GM10248 (cell line): ENCODE data around the gene IL17A.
"Not testable (repeated sequence)": the region's sequence is repeated elsewhere in the genome, so short reads cannot be mapped to it uniquely, and the experiment has no call there.

ENCODE experiments used
- CTCF ChIA-PET: fragments of 300-600 bp; sonication (Branson Sonifier 250); formaldehyde crosslinking; extraction: SDS; loops from one replicate; lab custom pipeline; 2021; ENCODE audit warnings: antibody characterized with exemption; lab: Yijun Ruan, JAX
- POLR2A ChIA-PET: fragments of 350-650 bp; sonication (Branson Sonifier 250); formaldehyde crosslinking; extraction: SDS; loops from one replicate; lab custom pipeline; 2020; ENCODE audit warnings: antibody characterized with exemption; lab: Yijun Ruan, JAX
- DNase-seq: peaks from one replicate; pipeline ENCODE4 v3.0.0; 2012; ENCODE audit errors: extremely low spot score
- TF ChIP-seq, protein P1 (sequence below): IDR thresholded peaks from 2 replicates; pipeline ENCODE4 v1.5.1; 2012; ENCODE audit warnings: mild to moderate bottlenecking, low read depth; ENCODE audit errors: extremely low read depth, missing control alignments, control extremely low read depth

IL17A gene

DNA sequence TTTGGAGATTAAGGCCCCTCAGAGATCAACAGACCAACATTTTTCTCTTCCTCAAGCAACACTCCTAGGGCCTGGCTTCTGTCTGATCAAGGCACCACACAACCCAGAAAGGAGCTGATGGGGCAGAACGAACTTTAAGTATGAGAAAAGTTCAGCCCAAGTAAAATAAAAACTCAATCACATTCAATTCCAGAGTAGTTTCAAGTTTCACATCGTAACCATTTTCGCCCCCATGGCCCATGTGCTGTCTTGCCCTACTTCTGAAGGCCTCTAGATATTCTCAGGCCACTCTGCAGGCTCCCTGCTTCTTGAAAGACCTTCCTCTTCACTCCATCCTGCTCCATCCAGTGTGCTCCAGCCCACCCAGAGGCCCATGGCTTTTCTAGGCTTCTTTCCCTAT is 4.2 kb downstream of the IL17A start:
- ChIA-PET POLR2A (no interaction called here), CTCF (interaction anchor here (0.6 kb wide), 1 partner anchor 80 kb away, joined by 3 read pairs; no protein-coding TSS in a partner anchor)
- TF ChIP-seq, protein P1, sequence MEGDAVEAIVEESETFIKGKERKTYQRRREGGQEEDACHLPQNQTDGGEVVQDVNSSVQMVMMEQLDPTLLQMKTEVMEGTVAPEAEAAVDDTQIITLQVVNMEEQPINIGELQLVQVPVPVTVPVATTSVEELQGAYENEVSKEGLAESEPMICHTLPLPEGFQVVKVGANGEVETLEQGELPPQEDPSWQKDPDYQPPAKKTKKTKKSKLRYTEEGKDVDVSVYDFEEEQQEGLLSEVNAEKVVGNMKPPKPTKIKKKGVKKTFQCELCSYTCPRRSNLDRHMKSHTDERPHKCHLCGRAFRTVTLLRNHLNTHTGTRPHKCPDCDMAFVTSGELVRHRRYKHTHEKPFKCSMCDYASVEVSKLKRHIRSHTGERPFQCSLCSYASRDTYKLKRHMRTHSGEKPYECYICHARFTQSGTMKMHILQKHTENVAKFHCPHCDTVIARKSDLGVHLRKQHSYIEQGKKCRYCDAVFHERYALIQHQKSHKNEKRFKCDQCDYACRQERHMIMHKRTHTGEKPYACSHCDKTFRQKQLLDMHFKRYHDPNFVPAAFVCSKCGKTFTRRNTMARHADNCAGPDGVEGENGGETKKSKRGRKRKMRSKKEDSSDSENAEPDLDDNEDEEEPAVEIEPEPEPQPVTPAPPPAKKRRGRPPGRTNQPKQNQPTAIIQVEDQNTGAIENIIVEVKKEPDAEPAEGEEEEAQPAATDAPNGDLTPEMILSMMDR: no peak
- no peak for DNase-seq

DNA sequence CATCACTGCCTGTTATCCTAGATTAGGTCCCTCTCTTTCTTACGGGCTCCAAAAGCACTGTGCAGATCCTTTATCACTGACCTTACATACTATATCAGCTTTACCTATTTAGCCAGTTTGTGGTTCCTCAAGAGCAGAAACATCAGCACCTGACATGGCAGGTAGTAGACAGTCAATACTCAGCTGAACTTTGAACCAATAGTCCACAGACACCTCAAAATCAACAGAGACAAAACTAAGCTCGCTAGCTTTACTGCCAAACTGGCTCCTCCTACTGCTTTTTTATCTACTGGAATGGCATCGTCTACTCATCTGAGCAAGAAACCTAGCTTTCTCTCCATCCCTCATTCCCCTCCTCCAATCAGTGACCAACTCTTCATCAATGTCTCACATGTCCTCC is 5.6 kb downstream of the IL17A start:
- DNase-seq: no peak
- CTCF ChIA-PET: interaction anchor here (1.0 to 1.4 kb wide), 3 partner anchors 17 to 72 kb away, joined by 3 to 7 read pairs (median 4); no protein-coding TSS in a partner anchor
- POLR2A ChIA-PET: no interaction called here
- TF ChIP-seq, protein P1: no peak

DNA sequence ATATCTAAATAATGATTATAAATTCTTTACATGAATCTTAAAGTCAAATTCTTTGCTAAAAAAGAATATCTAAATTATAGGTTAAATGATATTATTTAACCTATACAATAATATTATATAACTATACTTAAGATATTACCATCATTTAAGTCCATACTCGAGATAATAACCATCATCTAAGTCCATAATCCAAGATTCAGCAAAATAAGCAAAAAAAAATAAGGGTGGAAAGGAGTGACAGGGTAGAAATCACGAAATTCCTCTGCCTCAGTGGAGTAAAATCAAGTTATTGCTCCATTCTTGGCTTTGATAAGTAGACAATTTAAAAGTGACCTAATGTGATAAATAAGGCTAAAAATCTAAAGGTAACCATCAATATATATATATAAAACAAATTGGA is 9.7 kb downstream of the IL17A start:
- TF ChIP-seq, protein P1: no peak
- DNase-seq: no peak
- ChIA-PET CTCF (no interaction called here), POLR2A (no interaction called here)

DNA sequence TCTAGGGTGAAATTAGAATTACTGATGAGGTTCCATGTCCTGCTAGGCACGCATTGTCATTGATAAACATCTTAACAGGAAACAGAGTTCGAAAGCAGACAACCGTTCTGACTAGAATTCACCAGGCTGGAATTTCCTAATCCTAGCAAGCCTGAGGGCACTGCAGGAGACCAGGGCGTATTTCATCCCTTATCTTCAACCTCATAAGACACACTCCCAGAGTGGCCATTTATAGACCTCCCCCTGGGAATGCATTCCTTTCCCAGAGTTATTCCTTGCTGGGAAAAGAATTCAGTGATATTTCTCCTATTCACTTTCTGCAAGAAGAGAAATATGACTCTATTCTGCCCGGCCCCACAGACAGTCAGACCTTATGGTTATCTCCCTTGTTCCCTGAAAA is 13.9 kb downstream of the IL17A start:
- CTCF ChIA-PET: not testable (repeated sequence)

DNA sequence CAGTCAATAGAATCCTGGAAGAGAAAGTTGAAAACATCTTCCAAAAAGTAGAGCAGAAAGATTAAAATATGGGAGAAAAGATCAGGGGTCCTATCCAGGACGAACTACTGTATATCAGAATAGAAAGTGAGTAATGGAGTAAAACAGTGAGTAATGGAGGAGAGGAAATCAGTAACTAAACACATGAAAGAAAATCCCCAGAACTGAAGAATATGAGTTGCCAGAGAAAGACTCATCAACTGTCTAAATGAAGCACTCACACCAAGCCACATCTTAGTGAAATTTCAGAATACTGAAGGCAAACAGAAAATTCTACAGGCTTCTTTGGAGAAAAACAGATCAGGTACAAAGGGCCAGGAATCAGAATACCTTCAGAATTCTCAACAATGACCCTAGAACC is 14.9 kb downstream of the IL17A start:
- POLR2A ChIA-PET: no interaction called here
- TF ChIP-seq, protein P1: no peak
- DNase-seq: no peak
- CTCF ChIA-PET: no interaction called here

More for the DNA sequence above, 13.9 kb downstream of the IL17A start:
- POLR2A ChIA-PET, DNase-seq: not testable (repeated sequence)

DNA sequence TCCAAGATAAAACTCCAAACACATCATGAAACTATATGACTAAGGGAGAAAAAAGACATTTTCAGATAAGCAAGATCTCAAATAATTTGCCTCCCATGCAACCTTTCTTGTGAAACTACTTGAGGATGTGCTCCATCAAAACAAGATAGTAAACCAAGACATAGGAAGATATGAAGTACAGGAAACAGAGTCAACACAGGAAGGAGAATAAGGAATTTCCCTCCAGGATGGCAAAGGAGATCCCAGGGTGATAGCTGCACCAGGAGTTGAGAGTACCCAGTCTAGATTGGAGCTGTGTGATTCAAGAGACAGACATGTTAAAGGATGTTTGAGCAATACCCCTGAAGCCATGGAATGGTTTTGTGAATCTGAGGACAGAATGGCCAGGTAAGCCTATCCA is 15.3 kb downstream of the IL17A start:
- CTCF ChIA-PET: no interaction called here
- POLR2A ChIA-PET: no interaction called here

DNA sequence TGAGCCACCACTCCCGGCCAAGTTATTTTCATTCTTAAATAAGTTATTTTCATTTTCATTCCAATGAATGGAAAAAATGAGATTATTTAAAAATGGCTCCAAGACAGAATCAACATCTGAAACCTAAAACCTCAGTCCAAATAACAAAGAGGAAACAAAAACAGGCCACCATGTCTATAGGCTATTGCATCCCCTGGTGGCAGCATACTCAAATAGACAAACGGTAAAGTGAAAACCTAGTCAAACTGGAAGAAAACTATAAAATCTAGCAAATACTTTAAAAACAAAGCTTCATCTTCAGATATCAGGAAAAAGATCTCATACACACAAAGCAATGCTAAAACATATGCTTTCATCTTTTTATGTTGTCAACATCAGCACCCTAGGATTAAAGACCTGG is 20.9 kb downstream of the IL17A start:
- POLR2A ChIA-PET: no interaction called here
- DNase-seq: no peak
- TF ChIP-seq, protein P1: no peak
- CTCF ChIA-PET: interaction anchor here (1.0 to 1.4 kb wide), 5 partner anchors 23 to 53 kb away, joined by 3 to 4 read pairs (median 3); no protein-coding TSS in a partner anchor

More for the DNA sequence above, 15.3 kb downstream of the IL17A start:
- TF ChIP-seq, protein P1: no peak
- DNase-seq: no peak
